Globus pallidus (tissue), 1 donor: Measurements from ENCODE around the gene CELSR1.
"Not testable (repeated sequence)": the region's sequence is repeated elsewhere in the genome, so short reads cannot be mapped to it uniquely, and the experiment has no call there.

Experiments used
- DNase-seq: peaks from one replicate; pipeline ENCODE4 v3.0.0-alpha.2; 2015; ENCODE audit warnings: low spot score

The CELSR1 gene

DNA sequence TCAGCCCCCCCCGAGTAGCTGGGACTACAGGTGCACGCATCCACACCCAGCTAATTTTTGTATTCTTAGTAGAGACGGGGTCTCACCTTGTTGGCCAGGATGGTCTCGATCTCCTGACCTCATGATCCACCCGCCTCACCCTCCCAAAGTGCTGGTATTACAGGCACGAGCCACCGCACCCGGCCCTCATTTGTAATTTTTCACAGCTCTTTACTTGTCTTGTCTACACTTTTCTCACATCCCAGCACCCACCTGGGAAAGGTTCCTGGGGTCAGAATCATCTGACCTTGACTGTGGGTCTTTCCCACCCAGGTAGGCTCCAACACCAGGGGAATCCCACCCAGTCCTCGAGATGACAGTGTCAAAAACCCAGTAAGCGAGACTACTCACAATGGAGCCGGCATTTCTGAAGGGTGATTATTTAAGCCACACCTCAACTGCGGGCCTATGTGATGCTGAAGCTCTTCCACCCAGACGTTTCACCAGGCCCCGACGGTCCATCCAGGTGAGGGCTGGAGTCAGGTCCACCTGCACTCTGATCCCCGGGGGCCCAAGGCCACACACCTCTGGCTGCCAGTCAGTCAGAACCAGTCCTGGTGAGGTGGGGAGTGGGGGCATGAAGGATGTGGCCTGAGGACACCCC, 23.4 kb downstream of the CELSR1 start:
- no peak for DNase-seq

DNA sequence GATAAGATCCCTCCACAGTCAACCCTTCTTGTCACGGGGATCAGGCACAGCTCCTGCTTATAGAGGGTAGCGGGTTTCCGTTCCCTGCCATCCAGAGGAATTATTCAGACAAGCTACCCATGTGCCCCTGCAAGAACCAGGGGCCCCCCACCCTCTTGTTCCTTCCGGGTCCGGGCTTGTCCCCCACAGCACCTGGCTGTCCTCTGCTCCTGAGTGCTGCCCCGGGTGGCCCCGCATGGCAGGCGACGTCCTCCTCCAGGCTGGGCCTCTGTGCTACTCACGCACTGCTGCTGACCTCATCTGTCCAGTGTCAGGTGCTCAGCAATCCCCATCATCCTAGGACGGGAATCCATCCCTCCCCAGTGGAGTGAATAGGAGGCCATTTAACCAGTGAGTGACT, 24.7 kb downstream of the CELSR1 start:
- DNase-seq: no peak

DNA sequence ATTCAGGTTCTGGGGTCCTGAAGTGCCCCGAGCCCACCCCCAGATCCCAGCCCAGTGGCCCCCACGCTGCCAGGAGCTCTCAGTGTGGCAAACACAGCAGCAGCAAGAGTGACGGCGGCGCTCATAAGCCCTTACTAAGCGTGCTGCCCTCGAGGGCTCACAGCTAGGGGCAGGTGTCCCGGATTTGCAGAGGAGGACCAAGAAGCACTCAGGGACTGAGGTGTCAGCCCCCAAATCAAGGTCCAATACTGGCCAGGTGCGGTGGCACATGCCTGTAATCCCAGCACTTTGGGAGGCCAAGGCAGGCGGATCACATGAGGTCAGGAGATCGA, 25.4 kb downstream of the CELSR1 start:
- DNase-seq: no peak

- no peak for DNase-seq
Observed at GRCh38 chr22:46511151-46512038, 26.0 kb downstream of the CELSR1 start.

DNA sequence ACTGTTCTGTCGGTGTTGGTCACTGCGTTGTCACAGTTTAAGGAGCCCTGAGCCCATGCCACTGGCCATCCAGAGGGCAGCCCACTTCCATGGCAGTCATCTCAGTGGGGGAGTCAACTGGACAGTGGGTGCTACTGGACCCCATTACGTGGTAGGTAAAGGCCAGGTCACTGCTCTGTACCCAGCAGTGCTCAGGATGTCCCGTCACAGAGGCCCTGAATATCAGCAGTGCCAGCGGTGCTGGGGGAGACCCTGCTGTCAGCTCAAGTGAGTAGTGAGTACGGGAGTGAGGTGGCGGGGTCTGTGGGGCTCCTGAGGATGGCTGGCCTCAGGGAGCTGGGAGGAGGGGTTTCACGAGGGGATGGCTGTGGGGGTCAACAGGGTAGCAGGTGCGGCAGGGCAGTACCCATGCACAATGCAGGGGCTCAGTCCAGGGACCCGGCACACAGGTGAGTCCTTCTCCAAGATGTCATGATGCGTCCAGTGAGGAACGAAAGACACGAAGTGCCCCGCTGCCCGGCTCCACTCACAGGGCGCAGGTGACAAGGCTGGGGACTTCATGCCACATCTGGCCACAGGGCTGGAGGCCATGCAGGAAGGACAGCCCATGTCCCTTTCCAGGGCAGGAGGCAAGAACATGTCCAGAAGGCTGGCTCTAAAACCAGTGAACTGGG, 27.9 kb downstream of the CELSR1 start:
- no peak for DNase-seq

DNA sequence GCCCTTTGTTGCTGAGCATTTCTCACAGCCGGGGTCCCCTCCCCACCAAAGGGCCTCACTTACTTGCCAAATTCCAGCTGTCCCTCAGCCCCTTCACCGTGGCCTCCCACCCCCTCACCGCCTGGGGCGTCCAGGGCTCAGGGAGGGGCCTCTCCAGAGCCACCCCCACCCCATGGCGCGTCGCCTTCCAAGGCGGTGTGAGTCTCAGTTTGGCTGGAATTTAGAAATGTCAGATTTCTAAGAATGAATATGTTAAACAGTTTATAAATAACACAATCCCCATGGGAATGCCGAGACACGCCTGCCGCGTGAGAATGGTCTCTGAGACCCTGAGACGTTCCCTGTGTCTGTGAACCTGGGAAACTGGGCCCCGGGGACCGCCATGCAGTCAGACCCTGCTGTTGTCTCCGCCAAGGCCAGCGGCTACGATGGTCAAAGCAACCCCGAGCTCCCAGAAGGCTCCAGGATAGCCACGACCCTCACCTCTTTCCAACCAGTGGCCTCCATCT, 28.9 kb downstream of the CELSR1 start:
- DNase-seq: no peak

- no peak for DNase-seq
Observed at GRCh38 chr22:46507451-46508425, 29.7 kb downstream of the CELSR1 start.

- DNase-seq: no peak
Observed at GRCh38 chr22:46504584-46504983, 32.8 kb downstream of the CELSR1 start.

DNA sequence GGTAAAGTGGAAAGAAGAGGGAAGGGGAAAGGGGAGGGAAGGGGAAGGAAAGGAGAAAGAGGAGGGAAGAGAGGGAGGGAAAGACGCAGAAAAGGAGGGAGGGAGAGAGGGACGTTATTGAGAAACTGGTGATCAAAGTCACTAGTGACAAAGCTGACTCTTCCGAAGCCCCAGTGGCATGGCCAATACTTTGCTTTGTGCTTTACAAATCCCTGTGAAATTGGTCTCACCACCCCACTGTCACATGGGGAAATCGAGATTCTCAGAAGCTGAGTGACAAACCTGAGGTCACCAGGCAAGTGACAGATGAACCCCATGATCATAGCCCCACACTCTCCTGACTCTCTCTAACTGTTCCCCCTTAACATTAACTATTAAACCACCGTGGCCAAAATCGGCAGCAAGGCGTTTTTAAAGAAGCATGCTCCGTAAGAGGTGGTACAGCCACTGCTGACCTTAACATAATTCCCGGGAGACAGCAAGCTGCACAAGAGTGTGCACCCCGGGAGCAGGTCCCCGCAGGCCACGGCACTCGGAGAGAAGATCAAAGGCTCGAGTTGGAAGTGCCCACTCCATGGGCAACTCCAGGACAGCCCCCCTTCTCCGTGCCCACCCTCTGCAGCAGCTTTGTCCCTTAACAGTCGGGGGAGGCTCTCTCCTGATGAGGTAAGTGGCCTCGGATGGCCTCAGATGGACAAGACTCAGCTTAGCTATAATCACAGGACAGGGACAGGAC, 34.8 kb downstream of the CELSR1 start:
- DNase-seq: no peak

- DNase-seq: no peak
Observed at GRCh38 chr22:46501701-46502100, 35.7 kb downstream of the CELSR1 start.

DNA sequence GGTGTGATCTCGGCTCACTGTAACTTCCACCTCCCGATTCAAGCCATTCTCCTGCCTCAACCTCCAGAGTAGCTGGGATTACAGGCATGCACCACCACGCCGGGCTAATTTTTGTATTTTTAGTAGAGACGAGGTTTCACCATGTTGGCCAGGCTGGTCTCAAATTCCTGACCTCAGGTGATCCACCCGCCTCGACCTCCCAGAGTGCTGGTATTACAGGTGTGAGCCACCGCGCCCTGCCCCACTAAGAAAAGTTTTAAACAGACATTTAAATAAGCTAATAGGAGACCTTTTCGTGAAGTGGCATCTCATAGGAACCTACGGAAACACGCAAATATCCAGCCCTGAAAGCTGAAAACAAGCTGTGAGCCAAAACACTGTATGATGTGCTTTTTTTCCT, 36.2 kb downstream of the CELSR1 start:
- not testable (repeated sequence) for DNase-seq

DNA sequence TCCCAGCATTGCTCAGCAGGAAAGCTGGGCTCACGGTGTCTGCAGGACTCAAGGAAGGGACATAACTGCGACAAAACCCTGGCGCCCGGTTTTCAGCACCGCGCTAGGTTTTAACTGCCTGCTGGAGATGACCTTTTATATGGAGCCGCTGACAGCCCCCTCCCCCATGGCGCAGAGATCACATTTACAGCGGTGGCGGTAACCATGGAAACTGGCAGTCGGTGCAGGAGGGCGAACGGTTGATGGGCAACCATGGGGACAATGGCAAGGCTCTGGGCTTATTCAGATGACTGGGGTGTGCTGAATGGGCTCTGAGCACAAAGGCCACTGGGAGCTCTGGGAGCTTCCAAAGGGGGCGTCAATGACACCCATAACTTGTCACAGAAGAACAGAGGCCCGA, 37.2 kb downstream of the CELSR1 start:
- DNase-seq: no peak

DNA sequence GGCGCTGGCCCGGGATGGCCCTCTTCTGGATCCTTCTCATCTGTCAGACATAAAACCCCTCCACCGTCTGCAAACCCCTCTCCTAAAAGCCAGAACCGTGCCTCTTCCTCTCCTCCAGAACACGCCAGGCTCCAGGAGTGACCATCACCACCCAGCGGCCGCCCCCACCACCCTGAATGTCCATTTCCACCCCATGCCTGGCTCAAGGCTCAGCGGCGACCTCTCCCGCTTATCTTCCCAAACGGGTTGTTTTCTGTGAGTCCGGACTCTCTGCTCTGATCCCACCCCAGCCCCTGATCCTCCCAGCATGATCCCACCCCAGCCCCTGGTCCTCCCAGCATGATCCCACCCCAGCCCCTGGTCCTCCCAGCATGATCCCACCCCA, 37.6 kb downstream of the CELSR1 start:
- DNase-seq: no peak

DNA sequence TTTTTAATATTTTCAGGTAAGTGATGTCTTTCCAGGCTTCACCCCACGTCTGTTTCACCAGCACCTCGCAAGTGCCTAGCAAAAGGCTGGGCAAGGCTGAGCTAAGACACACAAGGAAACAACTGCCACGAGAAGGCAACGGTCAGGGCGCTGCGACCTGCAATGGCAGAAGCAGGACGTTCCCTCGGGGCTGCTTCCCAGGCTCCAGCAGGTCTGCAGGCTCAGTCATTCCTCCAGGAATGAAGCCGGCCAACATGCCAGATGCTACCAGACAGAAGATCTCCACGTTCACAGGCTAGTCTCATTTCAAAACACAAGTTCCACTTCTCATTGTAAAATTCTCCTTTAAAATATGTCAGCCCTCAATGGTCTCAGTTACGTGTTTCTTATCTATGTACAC, 45.5 kb downstream of the CELSR1 start:
- DNase-seq: no peak

DNA sequence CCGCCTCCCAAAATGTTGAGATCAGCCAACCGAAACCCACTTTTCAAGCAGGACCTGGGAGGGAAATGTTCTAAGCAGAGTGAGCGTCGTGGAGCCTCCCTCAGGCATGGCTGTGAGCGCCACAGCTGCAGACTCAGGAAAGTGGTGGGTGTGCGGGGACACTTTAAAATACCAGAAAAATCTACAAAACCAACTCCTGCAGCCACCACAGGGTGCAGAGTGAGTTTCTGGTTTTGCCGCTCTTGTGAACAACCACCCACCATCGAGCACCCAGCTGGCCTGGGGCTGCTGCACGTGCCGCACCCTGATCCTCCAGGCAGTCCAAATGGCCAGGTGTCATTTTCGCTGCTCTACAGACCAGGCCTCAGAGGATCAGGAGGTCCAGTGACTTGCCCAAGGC, 46.9 kb downstream of the CELSR1 start:
- DNase-seq: no peak

DNA sequence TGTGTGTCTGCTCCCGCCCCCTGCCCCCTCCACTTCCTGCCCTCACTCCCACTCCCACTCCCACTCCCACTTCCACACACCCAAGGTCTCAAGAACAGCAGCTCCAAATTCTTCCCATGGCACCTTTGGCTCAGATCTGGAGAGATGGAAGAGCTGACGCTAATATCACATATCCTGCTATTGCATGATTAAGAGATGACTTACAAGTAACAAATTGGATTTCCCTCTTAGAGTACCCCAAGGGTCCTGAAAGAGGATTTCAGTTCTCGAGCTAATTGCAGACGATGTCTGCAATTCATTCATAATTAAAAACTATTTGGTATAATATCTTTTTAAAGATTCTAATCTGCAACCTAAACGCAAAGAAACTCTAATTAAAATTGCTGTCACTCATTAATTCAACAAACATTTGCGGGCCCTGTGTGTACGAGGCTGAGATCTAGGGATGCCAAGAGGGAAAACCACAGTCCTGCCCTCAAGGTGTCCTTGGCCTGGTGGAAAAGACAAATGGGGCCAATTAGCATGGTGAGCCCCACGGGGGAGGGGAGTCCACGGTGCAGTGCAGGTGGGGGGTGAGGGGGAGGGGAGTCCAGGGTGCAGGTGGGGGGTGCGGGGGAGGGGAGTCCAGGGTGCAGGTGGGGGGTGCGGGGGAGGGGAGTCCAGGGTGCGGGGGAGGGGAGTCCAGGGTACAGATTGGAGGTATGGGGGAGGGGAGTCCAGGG, 50.3 kb downstream of the CELSR1 start:
- DNase-seq: no peak

DNA sequence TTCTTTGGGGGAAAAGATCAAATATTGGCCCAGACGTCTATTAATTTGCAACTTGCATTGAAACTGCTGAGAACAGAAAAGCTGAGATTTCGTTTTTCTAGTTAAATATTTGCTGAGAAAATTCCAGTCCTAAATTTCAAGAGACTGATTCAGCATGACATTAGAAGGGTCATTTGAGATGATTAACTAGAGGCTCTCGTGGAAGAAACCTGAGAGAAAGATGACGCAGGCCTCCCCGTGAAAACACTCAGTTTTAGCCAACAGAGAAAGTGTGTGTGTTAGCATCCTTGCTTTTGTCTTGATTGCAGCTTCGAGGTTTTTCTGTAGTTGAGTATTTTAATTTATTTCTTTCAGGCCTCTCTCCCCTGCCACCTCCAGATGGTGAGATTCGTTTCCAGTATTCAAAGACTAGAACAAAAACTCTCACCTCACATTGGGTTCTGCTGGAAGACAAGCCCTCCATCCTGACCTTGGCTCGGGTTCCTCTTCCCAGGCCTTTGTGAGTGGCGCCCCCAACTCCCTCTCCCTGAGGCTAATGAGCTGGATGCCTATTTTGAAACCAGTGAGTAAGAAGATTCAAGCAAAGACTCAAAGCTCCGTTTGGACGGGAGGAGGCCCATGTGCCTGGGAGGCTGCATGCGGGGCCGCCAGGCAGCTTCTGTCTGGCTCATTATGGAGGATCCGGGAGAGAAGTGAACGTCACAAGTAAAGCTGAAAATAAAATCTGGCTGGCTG, 52.4 kb downstream of the CELSR1 start:
- no peak for DNase-seq

DNA sequence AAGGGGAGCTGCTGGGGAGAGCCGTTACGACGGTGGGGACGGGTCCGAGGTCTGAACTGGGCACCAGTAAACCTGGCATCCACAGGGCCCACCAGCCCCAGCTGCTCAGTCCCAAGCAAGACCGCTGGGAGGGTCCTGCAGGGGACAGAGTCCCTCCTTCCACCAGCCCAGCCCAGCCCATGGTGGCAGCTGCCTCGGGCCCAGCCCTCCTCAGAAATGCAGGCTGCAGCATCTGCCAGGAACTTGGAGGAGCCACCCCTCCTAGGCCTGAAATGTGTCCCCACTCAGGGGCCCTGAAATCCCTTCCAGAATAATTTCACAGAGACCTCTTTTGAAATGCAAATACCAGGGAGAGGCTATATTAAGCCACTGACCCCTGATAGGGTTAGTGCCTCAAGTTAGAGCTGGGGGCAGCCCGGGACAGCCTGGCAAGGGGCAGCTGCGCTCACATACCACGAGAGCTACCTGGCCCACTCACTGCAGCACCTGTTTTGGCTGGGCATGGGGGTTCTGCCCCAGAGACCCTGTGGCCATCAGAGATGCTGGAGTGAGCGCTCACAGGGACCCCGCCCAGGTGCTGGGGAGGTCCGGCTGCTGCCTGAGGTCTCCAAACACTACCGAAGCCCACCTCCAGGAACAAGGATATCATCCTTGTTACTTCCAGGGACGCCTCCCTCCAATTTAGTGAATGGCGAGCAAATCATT, 53.1 kb downstream of the CELSR1 start:
- no peak for DNase-seq

GRCh38 chr22:46483353-46483752, 54.1 kb downstream of the CELSR1 start:
- DNase-seq: no peak
